ENCODE results near the gene SMARCC2. TPM values are rescaled to one million over a fixed set of nuclear protein-coding genes. Genes with fewer than 3 reads are reported as not detected.

Gene SMARCC2
- total and polyA plus RNA-seq, 2 of the 13 experiments (the other 11 are each of a cell fraction or from before 2014, with no cell fraction given), result 21.3 to 24.1 TPM

GRCh38 chr12:56119361-56119796 lies 69.9 kb downstream of the SMARCC2 start (continued):
- TF ChIP-seq, protein P1, sequence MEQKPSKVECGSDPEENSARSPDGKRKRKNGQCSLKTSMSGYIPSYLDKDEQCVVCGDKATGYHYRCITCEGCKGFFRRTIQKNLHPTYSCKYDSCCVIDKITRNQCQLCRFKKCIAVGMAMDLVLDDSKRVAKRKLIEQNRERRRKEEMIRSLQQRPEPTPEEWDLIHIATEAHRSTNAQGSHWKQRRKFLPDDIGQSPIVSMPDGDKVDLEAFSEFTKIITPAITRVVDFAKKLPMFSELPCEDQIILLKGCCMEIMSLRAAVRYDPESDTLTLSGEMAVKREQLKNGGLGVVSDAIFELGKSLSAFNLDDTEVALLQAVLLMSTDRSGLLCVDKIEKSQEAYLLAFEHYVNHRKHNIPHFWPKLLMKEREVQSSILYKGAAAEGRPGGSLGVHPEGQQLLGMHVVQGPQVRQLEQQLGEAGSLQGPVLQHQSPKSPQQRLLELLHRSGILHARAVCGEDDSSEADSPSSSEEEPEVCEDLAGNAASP (CRISPR knock-in tag; IDR thresholded peaks at IDR 0.05; ENCODE audit: borderline replicate concordance), result peak; percentile 61; the same call in 1 of the 2 replicates
- TF ChIP-seq, protein P2, sequence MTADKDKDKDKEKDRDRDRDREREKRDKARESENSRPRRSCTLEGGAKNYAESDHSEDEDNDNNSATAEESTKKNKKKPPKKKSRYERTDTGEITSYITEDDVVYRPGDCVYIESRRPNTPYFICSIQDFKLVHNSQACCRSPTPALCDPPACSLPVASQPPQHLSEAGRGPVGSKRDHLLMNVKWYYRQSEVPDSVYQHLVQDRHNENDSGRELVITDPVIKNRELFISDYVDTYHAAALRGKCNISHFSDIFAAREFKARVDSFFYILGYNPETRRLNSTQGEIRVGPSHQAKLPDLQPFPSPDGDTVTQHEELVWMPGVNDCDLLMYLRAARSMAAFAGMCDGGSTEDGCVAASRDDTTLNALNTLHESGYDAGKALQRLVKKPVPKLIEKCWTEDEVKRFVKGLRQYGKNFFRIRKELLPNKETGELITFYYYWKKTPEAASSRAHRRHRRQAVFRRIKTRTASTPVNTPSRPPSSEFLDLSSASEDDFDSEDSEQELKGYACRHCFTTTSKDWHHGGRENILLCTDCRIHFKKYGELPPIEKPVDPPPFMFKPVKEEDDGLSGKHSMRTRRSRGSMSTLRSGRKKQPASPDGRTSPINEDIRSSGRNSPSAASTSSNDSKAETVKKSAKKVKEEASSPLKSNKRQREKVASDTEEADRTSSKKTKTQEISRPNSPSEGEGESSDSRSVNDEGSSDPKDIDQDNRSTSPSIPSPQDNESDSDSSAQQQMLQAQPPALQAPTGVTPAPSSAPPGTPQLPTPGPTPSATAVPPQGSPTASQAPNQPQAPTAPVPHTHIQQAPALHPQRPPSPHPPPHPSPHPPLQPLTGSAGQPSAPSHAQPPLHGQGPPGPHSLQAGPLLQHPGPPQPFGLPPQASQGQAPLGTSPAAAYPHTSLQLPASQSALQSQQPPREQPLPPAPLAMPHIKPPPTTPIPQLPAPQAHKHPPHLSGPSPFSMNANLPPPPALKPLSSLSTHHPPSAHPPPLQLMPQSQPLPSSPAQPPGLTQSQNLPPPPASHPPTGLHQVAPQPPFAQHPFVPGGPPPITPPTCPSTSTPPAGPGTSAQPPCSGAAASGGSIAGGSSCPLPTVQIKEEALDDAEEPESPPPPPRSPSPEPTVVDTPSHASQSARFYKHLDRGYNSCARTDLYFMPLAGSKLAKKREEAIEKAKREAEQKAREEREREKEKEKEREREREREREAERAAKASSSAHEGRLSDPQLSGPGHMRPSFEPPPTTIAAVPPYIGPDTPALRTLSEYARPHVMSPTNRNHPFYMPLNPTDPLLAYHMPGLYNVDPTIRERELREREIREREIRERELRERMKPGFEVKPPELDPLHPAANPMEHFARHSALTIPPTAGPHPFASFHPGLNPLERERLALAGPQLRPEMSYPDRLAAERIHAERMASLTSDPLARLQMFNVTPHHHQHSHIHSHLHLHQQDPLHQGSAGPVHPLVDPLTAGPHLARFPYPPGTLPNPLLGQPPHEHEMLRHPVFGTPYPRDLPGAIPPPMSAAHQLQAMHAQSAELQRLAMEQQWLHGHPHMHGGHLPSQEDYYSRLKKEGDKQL (CRISPR knock-in tag; IDR thresholded peaks at IDR 0.05; ENCODE audit: low read depth), result no peak
- TF ChIP-seq ZNF709 (CRISPR knock-in tag; IDR thresholded peaks at IDR 0.05), result no peak
- no peak for TF ChIP-seq ZNF235 (CRISPR knock-in tag; IDR thresholded peaks at IDR 0.05; ENCODE audit: borderline replicate concordance)
- TF ChIP-seq MAX (IDR thresholded peaks at IDR 0.05), result peak; percentile 96
- TF ChIP-seq CCDC6 (CRISPR knock-in tag; IDR thresholded peaks at IDR 0.05), result no peak
- peak; percentile 44; the same call in 1 of the 2 replicates for TF ChIP-seq NR2C2 (CRISPR knock-in tag; IDR thresholded peaks at IDR 0.05; ENCODE audit: borderline replicate concordance)
- TF ChIP-seq ZNF552 (CRISPR knock-in tag; IDR thresholded peaks at IDR 0.05; ENCODE audit: borderline replicate concordance), result no peak
- peak; percentile 75 for TF ChIP-seq GATAD1 (CRISPR knock-in tag; IDR thresholded peaks at IDR 0.05)
- TF ChIP-seq ZNF160 (CRISPR knock-in tag; IDR thresholded peaks at IDR 0.05), result no peak
- no peak for TF ChIP-seq BRCA1 (CRISPR knock-in tag; IDR thresholded peaks at IDR 0.05)
- no peak for TF ChIP-seq ZBTB38 (CRISPR knock-in tag; IDR thresholded peaks at IDR 0.05)
- TF ChIP-seq RNF2 (conservative IDR thresholded peaks at IDR 0.05; ENCODE audit: low read depth), result no peak
- TF ChIP-seq HES4 (CRISPR knock-in tag; IDR thresholded peaks at IDR 0.05; ENCODE audit: borderline replicate concordance), result no peak
- TF ChIP-seq TGIF2 (CRISPR knock-in tag; IDR thresholded peaks at IDR 0.05), result no peak
- no peak for TF ChIP-seq ZNF530 (CRISPR knock-in tag; IDR thresholded peaks at IDR 0.05; ENCODE audit: low read depth)
- TF ChIP-seq PHB2 (IDR thresholded peaks at IDR 0.05; ENCODE audit: partially characterized antibody), result no peak
- TF ChIP-seq TBX2 (CRISPR knock-in tag; IDR thresholded peaks at IDR 0.05; ENCODE audit: borderline replicate concordance), result no peak
- no peak; the same call in 1 of the 2 replicates for TF ChIP-seq DNMT3B (CRISPR knock-in tag; conservative IDR thresholded peaks at IDR 0.05)
- TF ChIP-seq ZIK1 (CRISPR knock-in tag; IDR thresholded peaks at IDR 0.05; ENCODE audit: borderline replicate concordance, low read depth), result no peak
- TF ChIP-seq, protein P3, sequence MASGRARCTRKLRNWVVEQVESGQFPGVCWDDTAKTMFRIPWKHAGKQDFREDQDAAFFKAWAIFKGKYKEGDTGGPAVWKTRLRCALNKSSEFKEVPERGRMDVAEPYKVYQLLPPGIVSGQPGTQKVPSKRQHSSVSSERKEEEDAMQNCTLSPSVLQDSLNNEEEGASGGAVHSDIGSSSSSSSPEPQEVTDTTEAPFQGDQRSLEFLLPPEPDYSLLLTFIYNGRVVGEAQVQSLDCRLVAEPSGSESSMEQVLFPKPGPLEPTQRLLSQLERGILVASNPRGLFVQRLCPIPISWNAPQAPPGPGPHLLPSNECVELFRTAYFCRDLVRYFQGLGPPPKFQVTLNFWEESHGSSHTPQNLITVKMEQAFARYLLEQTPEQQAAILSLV (CRISPR knock-in tag; IDR thresholded peaks at IDR 0.05; ENCODE audit: borderline replicate concordance), result no peak
- TF ChIP-seq GMEB2 (CRISPR knock-in tag; IDR thresholded peaks at IDR 0.05; ENCODE audit: low read depth), result no peak
